Measurements from ENCODE around the gene EMC8. TPM values are rescaled to one million over a fixed set of nuclear protein-coding genes. Genes with fewer than 3 reads are reported as not detected.
A peak's percentile ranks its signal among the peaks of the same experiment; 100 is the strongest.

EMC8 gene
- total RNA-seq, 4 donors from 2014 or later, result 27.9 to 40.0 (median 31.8) TPM

- Histone ChIP-seq H3K4me1 (peaks cover 0 to 9% (median 6%) of the 10 kb centered on the region in 4 donors), H3K36me3 (peaks cover 0 to 16% (median 5%) of the 10 kb centered on the region in 4 donors), H3K27ac (no peak overlapping the region), H3K27me3 (no peaks in the 10 kb centered on the region), H3K9me3 (no peaks in the 10 kb centered on the region), H3K4me3 (no peak overlapping the region)
- no peak for TF ChIP-seq POLR2AphosphoS5 (IDR thresholded peaks at IDR 0.05)
- TF ChIP-seq, protein P1, sequence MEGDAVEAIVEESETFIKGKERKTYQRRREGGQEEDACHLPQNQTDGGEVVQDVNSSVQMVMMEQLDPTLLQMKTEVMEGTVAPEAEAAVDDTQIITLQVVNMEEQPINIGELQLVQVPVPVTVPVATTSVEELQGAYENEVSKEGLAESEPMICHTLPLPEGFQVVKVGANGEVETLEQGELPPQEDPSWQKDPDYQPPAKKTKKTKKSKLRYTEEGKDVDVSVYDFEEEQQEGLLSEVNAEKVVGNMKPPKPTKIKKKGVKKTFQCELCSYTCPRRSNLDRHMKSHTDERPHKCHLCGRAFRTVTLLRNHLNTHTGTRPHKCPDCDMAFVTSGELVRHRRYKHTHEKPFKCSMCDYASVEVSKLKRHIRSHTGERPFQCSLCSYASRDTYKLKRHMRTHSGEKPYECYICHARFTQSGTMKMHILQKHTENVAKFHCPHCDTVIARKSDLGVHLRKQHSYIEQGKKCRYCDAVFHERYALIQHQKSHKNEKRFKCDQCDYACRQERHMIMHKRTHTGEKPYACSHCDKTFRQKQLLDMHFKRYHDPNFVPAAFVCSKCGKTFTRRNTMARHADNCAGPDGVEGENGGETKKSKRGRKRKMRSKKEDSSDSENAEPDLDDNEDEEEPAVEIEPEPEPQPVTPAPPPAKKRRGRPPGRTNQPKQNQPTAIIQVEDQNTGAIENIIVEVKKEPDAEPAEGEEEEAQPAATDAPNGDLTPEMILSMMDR (IDR thresholded peaks at IDR 0.05), result no peak
- TF ChIP-seq POLR2A (IDR thresholded peaks at IDR 0.05), result no peak
- TF ChIP-seq EP300 (IDR thresholded peaks at IDR 0.05; ENCODE audit: low read depth), result no peak
- no peak for DNase-seq
- WGBS, 2 donors (ENCODE audit: low coverage in 1 of 2), result 90 to 100% methylated on average over 1 to 2 of the region's 2 CpGs
- in situ Hi-C loops (cut with MboI; ENCODE audit: low pct_ligation_motif_present in 1 of 4, low pct_unique_long_range_greater_than_20kb in 1 of 4, low sequenced_read_pairs in 3 of 4) (no loop called here), intact Hi-C loops (cut with DNase I; ENCODE audit: low total_unique reads) (no loop called here)
These were observed 13.4 kb downstream of the EMC8 start for GRCh38 chr16:85785927-85786326.

- H3K4me1 ChIP-seq, result peaks cover 0 to 9% (median 6%) of the 10 kb centered on the region in 4 donors
- H3K27ac ChIP-seq, result no peak overlapping the region
- H3K9me3 ChIP-seq, result no peaks in the 10 kb centered on the region
- in situ Hi-C loops (cut with MboI; ENCODE audit: low pct_ligation_motif_present in 1 of 4, low pct_unique_long_range_greater_than_20kb in 1 of 4, low sequenced_read_pairs in 3 of 4), result no loop called here
- WGBS, 2 donors (ENCODE audit: low coverage in 1 of 2), result 83 to 98% methylated on average over 1 to 2 of the region's 2 CpGs
- DNase-seq, result no peak
- no peaks in the 10 kb centered on the region for H3K27me3 ChIP-seq
- TF ChIP-seq, protein P1 (IDR thresholded peaks at IDR 0.05), result no peak
- TF ChIP-seq EP300 (IDR thresholded peaks at IDR 0.05; ENCODE audit: low read depth), result no peak
- no peak for TF ChIP-seq POLR2AphosphoS5 (IDR thresholded peaks at IDR 0.05)
- no peak for TF ChIP-seq POLR2A (IDR thresholded peaks at IDR 0.05)
- H3K36me3 ChIP-seq, result peaks cover 0 to 22% (median 9%) of the 10 kb centered on the region in 4 donors
- no peak overlapping the region for H3K4me3 ChIP-seq
- intact Hi-C loops (cut with DNase I; ENCODE audit: low total_unique reads), result no loop called here
These were observed 14.5 kb downstream of the EMC8 start for GRCh38 chr16:85784813-85785212.

- no peak for DNase-seq
- WGBS, 2 donors (ENCODE audit: low coverage in 1 of 2), result 93 to 100% methylated on average over 1 to 8 of the region's 8 CpGs
- intact Hi-C loops (cut with DNase I; ENCODE audit: low total_unique reads), result no loop called here
- H3K9me3 ChIP-seq, result no peaks in the 10 kb centered on the region
- no peaks in the 10 kb centered on the region for H3K27me3 ChIP-seq
- TF ChIP-seq POLR2AphosphoS5 (IDR thresholded peaks at IDR 0.05) (no peak), EP300 (IDR thresholded peaks at IDR 0.05; ENCODE audit: low read depth) (no peak), POLR2A (IDR thresholded peaks at IDR 0.05) (no peak)
- TF ChIP-seq, protein P1 (IDR thresholded peaks at IDR 0.05), result no peak
- H3K4me3 ChIP-seq, result no peak overlapping the region
- no peak overlapping the region for H3K27ac ChIP-seq
- peaks cover 0 to 34% (median 16%) of the 10 kb centered on the region in 4 donors for H3K36me3 ChIP-seq
- in situ Hi-C loops (cut with MboI; ENCODE audit: low pct_ligation_motif_present in 1 of 4, low pct_unique_long_range_greater_than_20kb in 1 of 4, low sequenced_read_pairs in 3 of 4), result no loop called here
- H3K4me1 ChIP-seq, result peaks cover 0 to 9% (median 6%) of the 10 kb centered on the region in 4 donors
These were observed 15.9 kb downstream of the EMC8 start for GRCh38 chr16:85783441-85783840.

GRCh38 chr16:85782451-85782850, 16.9 kb downstream of the EMC8 start:
- Histone ChIP-seq H3K9me3 (no peaks in the 10 kb centered on the region), H3K27me3 (no peaks in the 10 kb centered on the region), H3K36me3 (peaks cover 0 to 30% (median 14%) of the 10 kb centered on the region in 4 donors), H3K4me1 (peaks cover 0 to 9% (median 6%) of the 10 kb centered on the region in 4 donors), H3K27ac (peak overlapping the region in 2 of 4 donors; percentile 11 to 37), H3K4me3 (no peak overlapping the region)
- in situ Hi-C loops (cut with MboI; ENCODE audit: low pct_ligation_motif_present in 1 of 4, low pct_unique_long_range_greater_than_20kb in 1 of 4, low sequenced_read_pairs in 3 of 4), result no loop called here
- intact Hi-C loops (cut with DNase I; ENCODE audit: low total_unique reads), result no loop called here
- WGBS, 2 donors (ENCODE audit: low coverage in 1 of 2), result 64 to 78% methylated on average over 3 to 6 of the region's 6 CpGs
- no peak for DNase-seq
- TF ChIP-seq POLR2A (IDR thresholded peaks at IDR 0.05) (no peak), EP300 (IDR thresholded peaks at IDR 0.05; ENCODE audit: low read depth) (no peak), POLR2AphosphoS5 (IDR thresholded peaks at IDR 0.05) (no peak)
- TF ChIP-seq, protein P1 (IDR thresholded peaks at IDR 0.05), result no peak
